IMR-90 (cell line): ENCODE results near the gene NACA. TPM values are rescaled to one million over a fixed set of nuclear protein-coding genes. Genes with fewer than 3 reads are reported as not detected.

Experiments
- ATAC-seq: fragments of 200-7000 bp; cut with Tn5 transposase; 2 replicates; pipeline ENCODE4 v1.9.1; 2020; ENCODE audit warnings: low read depth, mild to moderate bottlenecking, moderate library complexity
- BruUV-seq: library from RNA; stranded (reverse); fragments of 400-500 nt; replicated peaks from 2 replicates; lab custom pipeline; 2021; lab: Mats Ljungman, UMichigan
- CTCF ChIA-PET: fragments of 300-600 bp; formaldehyde crosslinking; extraction: SDS; loops from one replicate; lab custom pipeline; 2021; ENCODE audit warnings: antibody characterized with exemption; lab: Yijun Ruan, JAX
- POLR2A ChIA-PET: fragments of 300-600 bp; sonication (Branson Sonifier 250); formaldehyde crosslinking; loops from one replicate; lab custom pipeline; 2022; ENCODE audit warnings: antibody characterized with exemption; ENCODE audit not compliant: unreplicated experiment; lab: Charles Lee
- DNase-seq: peaks from one replicate; pipeline ENCODE4 v3.0.0; 2013
- H2AFZ ChIP-seq: replicated peaks from 2 replicates; pipeline ENCODE3; 2013; ENCODE audit warnings: low read length, mild to moderate bottlenecking; ENCODE audit not compliant: poor library complexity
- H2AK5ac ChIP-seq: 2 replicates; pipeline ENCODE4 v1.6.1; 2013; ENCODE audit warnings: low read depth, low read length, inconsistent platforms
- H2AK9ac ChIP-seq: replicated peaks from 2 replicates; pipeline ENCODE3; 2013; ENCODE audit warnings: mild to moderate bottlenecking, low read depth, low read length, moderate library complexity; ENCODE audit not compliant: poor library complexity
- H2BK120ac ChIP-seq: 2 replicates; pipeline ENCODE4 v1.6.1; 2013; ENCODE audit warnings: low read depth, low read length, inconsistent platforms
- H2BK15ac ChIP-seq: 3 replicates; pipeline ENCODE4 v1.6.1; 2013; ENCODE audit warnings: low read depth, low read length, inconsistent platforms
- H2BK20ac ChIP-seq: 2 replicates; pipeline ENCODE4 v1.6.1; 2013; ENCODE audit warnings: low read depth, mild to moderate bottlenecking, inconsistent platforms, low read length, moderate library complexity
- H2BK5ac ChIP-seq: 2 replicates; pipeline ENCODE4 v1.6.1; 2013; ENCODE audit warnings: mild to moderate bottlenecking, low read depth, low read length, inconsistent platforms; ENCODE audit not compliant: poor library complexity, severe bottlenecking
- H3K14ac ChIP-seq: replicated peaks from 2 replicates; pipeline ENCODE4 v1.6.1; 2013; ENCODE audit warnings: low read depth, low read length, inconsistent platforms
- H3K18ac ChIP-seq: 2 replicates; pipeline ENCODE4 v1.6.1; 2013; ENCODE audit warnings: low read depth, low read length, control low read depth
- H3K23ac ChIP-seq: 2 replicates; pipeline ENCODE4 v1.6.1; 2013; ENCODE audit warnings: low read depth, low read length, inconsistent platforms
- H3K27ac ChIP-seq: 2 replicates; pipeline ENCODE4 v1.5.1; 2013; ENCODE audit warnings: mild to moderate bottlenecking, control low read depth, low read length; ENCODE audit not compliant: insufficient read depth
- H3K27me3 ChIP-seq: 2 replicates; pipeline ENCODE4 v1.6.1; 2013; ENCODE audit warnings: low read length; ENCODE audit not compliant: control insufficient read depth, insufficient read depth
- H3K36me3 ChIP-seq: 2 replicates; pipeline ENCODE4 v1.6.1; 2013; ENCODE audit warnings: low read length, mixed read lengths; ENCODE audit not compliant: control insufficient read depth, insufficient read depth
- H3K4ac ChIP-seq: 2 replicates; pipeline ENCODE4 v1.6.1; 2013; ENCODE audit warnings: low read depth, low read length, inconsistent platforms
- H3K4me1 ChIP-seq: 2 replicates; pipeline ENCODE4 v1.6.1; 2013; ENCODE audit warnings: low read length, mixed read lengths; ENCODE audit not compliant: control insufficient read depth, insufficient read depth
- H3K4me2 ChIP-seq: 2 replicates; pipeline ENCODE4 v1.6.1; 2013; ENCODE audit warnings: low read depth, mild to moderate bottlenecking, control low read depth, low read length, moderate library complexity
- H3K4me3 ChIP-seq: 2 replicates; pipeline ENCODE4 v1.5.1; 2013; ENCODE audit warnings: low read depth, mild to moderate bottlenecking, control low read depth, low read length, moderate library complexity; ENCODE audit not compliant: insufficient read depth
- H3K56ac ChIP-seq: 2 replicates; pipeline ENCODE4 v1.6.1; 2013; ENCODE audit warnings: low read length, inconsistent platforms; ENCODE audit not compliant: insufficient read depth; ENCODE audit errors: extremely low read depth
- H3K79me1 ChIP-seq, 2 experiments: 2 replicates each; pipeline ENCODE4 v1.6.1; 2013; ENCODE audit warnings: low read length in 2 of 2, inconsistent platforms in 1 of 2, low read depth in 1 of 2
- H3K9ac ChIP-seq: 2 replicates; pipeline ENCODE4 v1.6.1; 2013; ENCODE audit warnings: low read depth, low read length, control low read depth
- H3K9me1 ChIP-seq: 2 replicates; pipeline ENCODE4 v1.6.1; 2013; ENCODE audit warnings: low read length, inconsistent platforms; ENCODE audit not compliant: insufficient read depth
- H3K9me3 ChIP-seq: 2 replicates; pipeline ENCODE4 v1.6.1; 2013; ENCODE audit warnings: low read length; ENCODE audit not compliant: control insufficient read depth, insufficient read depth
- H4K20me1 ChIP-seq: 2 replicates; pipeline ENCODE4 v1.6.1; 2013; ENCODE audit warnings: low read length, inconsistent platforms; ENCODE audit not compliant: insufficient read depth
- H4K5ac ChIP-seq: 2 replicates; pipeline ENCODE4 v1.6.1; 2013; ENCODE audit warnings: mild to moderate bottlenecking, low read depth, low read length, control low read depth
- H4K8ac ChIP-seq, 2 experiments: 2 replicates each; pipeline ENCODE4 v1.6.1; 2013; ENCODE audit warnings: low read depth in 2 of 2, low read length in 2 of 2, control low read depth in 1 of 2, inconsistent platforms in 1 of 2
- H4K91ac ChIP-seq: 2 replicates; pipeline ENCODE4 v1.6.1; 2013; ENCODE audit warnings: low read depth, low read length, inconsistent platforms; ENCODE audit not compliant: insufficient read depth
- BHLHE40 ChIP-seq: fragments of 150-350 bp; IDR thresholded peaks from 2 replicates; pipeline ENCODE4 v1.6.1; 2016; ENCODE audit warnings: mild to moderate bottlenecking, low read depth, low read length
- CEBPB ChIP-seq: IDR thresholded peaks from 2 replicates; pipeline ENCODE4 v1.6.1; 2012; ENCODE audit warnings: low read depth, low read length, improper control_type of control experiment
- FOS ChIP-seq: fragments of 150-350 bp; IDR thresholded peaks from 2 replicates; pipeline ENCODE4 v1.6.1; 2016; ENCODE audit warnings: low read depth, low read length
- MAFK ChIP-seq: IDR thresholded peaks from 2 replicates; pipeline ENCODE4 v1.6.1; 2012; ENCODE audit warnings: low read depth, low read length, improper control_type of control experiment
- MXI1 ChIP-seq: IDR thresholded peaks from 2 replicates; pipeline ENCODE4 v1.6.1; 2012; ENCODE audit warnings: low read depth, mild to moderate bottlenecking, low read length, moderate library complexity, borderline replicate concordance
- NFE2L2 ChIP-seq: fragments of 150-350 bp; IDR thresholded peaks from 2 replicates; pipeline ENCODE4 v1.6.1; 2016; ENCODE audit warnings: low read depth, mild to moderate bottlenecking, low read length
- POLR2A ChIP-seq: IDR thresholded peaks from 2 replicates; pipeline ENCODE4 v1.6.1; 2012; ENCODE audit warnings: mild to moderate bottlenecking, low read depth, low read length
- RAD21 ChIP-seq: IDR thresholded peaks from 2 replicates; pipeline ENCODE4 v1.6.1; 2012; ENCODE audit warnings: low read length, improper control_type of control experiment
- RCOR1 ChIP-seq: IDR thresholded peaks from 2 replicates; pipeline ENCODE4 v1.6.1; 2012; ENCODE audit warnings: mild to moderate bottlenecking, low read length, improper control_type of control experiment; ENCODE audit not compliant: insufficient replicate concordance
- RFX5 ChIP-seq: IDR thresholded peaks from 2 replicates; pipeline ENCODE4 v1.8.0; 2012; ENCODE audit warnings: low read depth, mild to moderate bottlenecking, low read length, moderate library complexity
- SMC3 ChIP-seq: fragments of 150-350 bp; IDR thresholded peaks from 2 replicates; pipeline ENCODE4 v1.6.1; 2016; ENCODE audit warnings: low read depth, mild to moderate bottlenecking, antibody characterized with exemption, low read length, moderate library complexity
- WGBS, 2 experiments: methylation state at CpG; one replicate each; pipeline versions ENCODE4 v1.1.5 to v1.1.7; 2013; ENCODE audit warnings: missing lambda C conversion rate in 2 of 2; ENCODE audit not compliant: insufficient read length in 1 of 2; ENCODE audit errors: extremely low coverage in 2 of 2; 5-methylcytosine and 5-hydroxymethylcytosine counted together
- dilution Hi-C: fragments of 300-500 bp; cut with HindIII; formaldehyde crosslinking; loops from one replicate; pipeline ENCODE4 v1.14.3; 2018; ENCODE audit warnings: low sequenced_read_pairs; ENCODE audit not compliant: unreplicated experiment
- in situ Hi-C: fragments of 300-500 bp; cut with MboI; formaldehyde crosslinking; loops from 3 replicates; pipeline ENCODE4 v1.14.3; 2019; ENCODE audit warnings: low sequenced_read_pairs, inconsistent platforms, mixed read lengths
- intact Hi-C: fragments of 100-400 bp; cut with micrococcal nuclease; formaldehyde crosslinking; loops from 2 replicates; pipeline ENCODE4 v1.10.0; 2022
- polyA plus RNA-seq, 3 experiments: library from polyadenylated mRNA; depleted of rRNA; stranded (reverse); fragments of >200 nt; gene quantifications; 2 replicates each; pipeline ENCODE4 v1.2.3, GENCODE V29; 2012; ENCODE audit warnings: low replicate concordance in 1 of 3
- total RNA-seq: library from RNA; depleted of rRNA; stranded (reverse); fragments of >200 nt; gene quantifications from 2 replicates; pipeline ENCODE4 v1.2.3, GENCODE V29; 2012

The NACA gene
- total and polyA plus RNA-seq, 2 of the 4 experiments (the other 2 are of a cell fraction): 662 to 1,223 TPM

GRCh38 chr12:56773113-56773512 lies 48.0 kb upstream of the NACA start:
- Histone ChIP-seq H4K20me1 (no peaks in the 10 kb centered on the region), H2BK15ac (no peak overlapping the region), H4K91ac (no peak overlapping the region), H3K4me3 (no peak overlapping the region), H3K4me2 (no peak overlapping the region), H4K5ac (no peak overlapping the region), H3K36me3 (no peaks in the 10 kb centered on the region), H4K8ac (no peak overlapping the region), H2BK120ac (no peak overlapping the region), H3K27me3 (no peaks in the 10 kb centered on the region; the same call in 1 of the 2 replicates), H2BK5ac (no peak overlapping the region), H3K14ac (no peak overlapping the region), H2AK5ac (no peak overlapping the region), H3K9me1 (0 out of 2 replicates have a peak, but pooled peaks cover 3% of the 10 kb centered on the region), H3K27ac (no peak overlapping the region), H2AK9ac (no peak overlapping the region), H3K56ac (no peak overlapping the region), H3K18ac (no peak overlapping the region), H3K9ac (no peak overlapping the region), H2AFZ (no peak overlapping the region), H3K79me1 (no peaks in the 10 kb centered on the region), H2BK20ac (no peak overlapping the region), H3K4ac (no peak overlapping the region), H3K23ac (no peak overlapping the region), H3K9me3 (no peaks in the 10 kb centered on the region), H3K4me1 (no peaks in the 10 kb centered on the region)
- CTCF ChIA-PET: no interaction called here
- POLR2A ChIA-PET: no interaction called here
- ATAC-seq (no peak), DNase-seq (no peak)
- TF ChIP-seq BHLHE40 (no peak), NFE2L2 (no peak), RCOR1 (no peak), FOS (no peak), SMC3 (no peak), RFX5 (no peak), POLR2A (no peak), MXI1 (no peak), CEBPB (no peak), RAD21 (no peak), MAFK (no peak)
- no TSS peak for BruUV-seq
- in situ Hi-C loops (no loop called here), intact Hi-C loops (no loop called here), dilution Hi-C loops (no loop called here)
- WGBS, 2 experiments: no CpG with 5 or more reads among the region's 2 CpGs
